Stimulated activated CD4-positive, alpha-beta T cell treated with anti-CD3 and anti-CD28 coated beads, Interleukin-15, amount 100 ng/mL, for 48 hours (primary cell): ENCODE measurements around the gene CPSF4L.

ENCODE experiments used
- DNase-seq, 2 donors: peaks; one replicate each; pipeline ENCODE4 v3.0.0-alpha.2; 2020; ENCODE audit warnings: low read depth in 2 of 2

The CPSF4L gene

GRCh38 chr17:73232587-73233373 is 28.9 kb downstream of the CPSF4L start:
- DNase-seq = peak in 1 of 2 donors; percentile 10

- DNase-seq = peak; percentile 95
Measured at GRCh38 chr17:73231841-73232586, 29.7 kb downstream of the CPSF4L start.

GRCh38 chr17:73231395-73231794 is 30.3 kb downstream of the CPSF4L start:
- DNase-seq = no peak

GRCh38 chr17:73230088-73230487 is 31.6 kb downstream of the CPSF4L start:
- no peak for DNase-seq

GRCh38 chr17:73228748-73229236 is 32.9 kb downstream of the CPSF4L start:
- no peak for DNase-seq

- no peak for DNase-seq
Measured at GRCh38 chr17:73227944-73228343, 33.7 kb downstream of the CPSF4L start.

GRCh38 chr17:73227379-73227778 is 34.3 kb downstream of the CPSF4L start:
- no peak for DNase-seq

- no peak for DNase-seq
Measured at GRCh38 chr17:73226556-73227172, 35.0 kb downstream of the CPSF4L start.

- DNase-seq = no peak
Measured at GRCh38 chr17:73224663-73225305, 36.9 kb downstream of the CPSF4L start.

GRCh38 chr17:73224237-73224636 is 37.4 kb downstream of the CPSF4L start:
- DNase-seq = no peak

- DNase-seq = no peak
Measured at GRCh38 chr17:73223626-73224230, 38.0 kb downstream of the CPSF4L start.

- no peak for DNase-seq
Measured at GRCh38 chr17:73215447-73215846, 46.2 kb downstream of the CPSF4L start.

- no peak for DNase-seq
Measured at GRCh38 chr17:73214851-73215250, 46.8 kb downstream of the CPSF4L start.

GRCh38 chr17:73214008-73214407 is 47.7 kb downstream of the CPSF4L start:
- DNase-seq = no peak

- DNase-seq = peak in 1 of 2 donors; percentile 27
Measured at GRCh38 chr17:73211745-73212144, 49.9 kb downstream of the CPSF4L start.

GRCh38 chr17:73210002-73210678 is 51.5 kb downstream of the CPSF4L start:
- no peak for DNase-seq

GRCh38 chr17:73209436-73209835 is 52.2 kb downstream of the CPSF4L start:
- no peak for DNase-seq

- no peak for DNase-seq
Measured at GRCh38 chr17:73208139-73208827, 53.4 kb downstream of the CPSF4L start.

- DNase-seq = no peak
Measured at GRCh38 chr17:73205459-73205961, 56.2 kb downstream of the CPSF4L start.
